K562 (cell line): ENCODE results near the gene LRRC8C. TPM values are rescaled to one million over a fixed set of nuclear protein-coding genes. Genes with fewer than 3 reads are reported as not detected.

Experiments
- CC2D1A ChIP-seq: fragments of 450-650 bp; IDR thresholded peaks from 2 replicates; pipeline ENCODE4 v1.6.1; 2017; ENCODE audit warnings: mild to moderate bottlenecking
- DIDO1 ChIP-seq: fragments of 450-650 bp; IDR thresholded peaks from 2 replicates; pipeline ENCODE4 v1.6.1; 2016; ENCODE audit warnings: low read depth, missing biosample characterization, missing genetic modification characterization
- EP400 ChIP-seq: fragments of 450-650 bp; IDR thresholded peaks from 2 replicates; pipeline ENCODE4 v1.6.1; 2017; ENCODE audit warnings: antibody characterized with exemption, mild to moderate bottlenecking, moderate library complexity
- FOS ChIP-seq: IDR thresholded peaks from 3 replicates; pipeline ENCODE4 v1.6.1; 2011; ENCODE audit not compliant: insufficient read length; ENCODE audit errors: extremely low read depth
- HDAC1 ChIP-seq, 2 experiments: fragments of 450-650 bp; IDR thresholded peaks; 2 replicates each; pipeline ENCODE4 v1.6.1; 2016 to 2017; ENCODE audit warnings: inconsistent platforms in 1 of 2, mild to moderate bottlenecking in 1 of 2, moderate library complexity in 1 of 2
- HMBOX1 ChIP-seq: sonication (generic); IDR thresholded peaks from 2 replicates; pipeline ENCODE4 v1.6.1; 2016
- MCM3 ChIP-seq: fragments of 450-650 bp; IDR thresholded peaks from 2 replicates; pipeline ENCODE4 v1.6.1; 2016
- MEIS2 ChIP-seq: fragments of 450-650 bp; IDR thresholded peaks from 2 replicates; pipeline ENCODE4 v1.6.1; 2014; ENCODE audit warnings: mild to moderate bottlenecking; ENCODE audit not compliant: partially characterized antibody
- NCOA6 ChIP-seq: fragments of 450-650 bp; IDR thresholded peaks from 2 replicates; pipeline ENCODE4 v1.6.1; 2017; ENCODE audit warnings: mild to moderate bottlenecking
- NCOR1 ChIP-seq: fragments of 450-650 bp; IDR thresholded peaks from 2 replicates; pipeline ENCODE4 v1.6.1; 2016; ENCODE audit warnings: mild to moderate bottlenecking, moderate library complexity
- POLR2A ChIP-seq: fragments of 450-650 bp; conservative IDR thresholded peaks from 2 replicates; pipeline ENCODE4 v1.6.1; 2016
- PRDM10 ChIP-seq: fragments of 450-650 bp; IDR thresholded peaks from 2 replicates; pipeline ENCODE4 v1.6.1; 2018; ENCODE audit not compliant: partially characterized antibody
- RCOR1 ChIP-seq, 2 experiments: IDR thresholded peaks; 2 replicates each; pipeline ENCODE4 v1.6.1; 2012; ENCODE audit warnings: low read depth in 2 of 2, low read length in 2 of 2, borderline replicate concordance in 1 of 2, improper control_type of control experiment in 1 of 2
- RFX7 ChIP-seq: fragments of 250-450 bp; sonication (Bioruptor Pico); IDR thresholded peaks from 2 replicates; pipeline ENCODE4 v1.5.1; 2021; ENCODE audit warnings: mild to moderate bottlenecking
- SUPT5H ChIP-seq: fragments of 450-650 bp; IDR thresholded peaks from 2 replicates; pipeline ENCODE4 v1.6.1; 2016
- TAL1 ChIP-seq: fragments of 450-650 bp; IDR thresholded peaks from 2 replicates; pipeline ENCODE4 v1.6.1; 2016; ENCODE audit warnings: mild to moderate bottlenecking
- TEAD2 ChIP-seq: fragments of 450-650 bp; IDR thresholded peaks from 2 replicates; pipeline ENCODE4 v1.6.1; 2016; ENCODE audit warnings: missing genetic modification characterization, control low read depth, missing compliant biosample characterization
- TFAP4 ChIP-seq: sonication (generic); formaldehyde crosslinking; IDR thresholded peaks from 2 replicates; pipeline ENCODE4 v1.8.0; 2022; ENCODE audit warnings: missing genetic modification reagents, mild to moderate bottlenecking, moderate library complexity, borderline replicate concordance
- THAP7 ChIP-seq: fragments of 250-450 bp; sonication (Bioruptor Pico); IDR thresholded peaks from 2 replicates; pipeline ENCODE4 v1.5.0; 2021
- TRIM24 ChIP-seq, 2 experiments: fragments of 450-650 bp; IDR thresholded peaks; 2 replicates each; pipeline ENCODE4 v1.6.1; 2016
- ZBTB17 ChIP-seq: fragments of 450-650 bp; formaldehyde crosslinking; IDR thresholded peaks from 2 replicates; pipeline ENCODE4 v1.4.0; 2020; ENCODE audit warnings: mild to moderate bottlenecking
- ZKSCAN1 ChIP-seq: fragments of 150-350 bp; IDR thresholded peaks from 2 replicates; pipeline ENCODE4 v1.6.1; 2016; ENCODE audit warnings: low read depth, low read length
- ZNF165 ChIP-seq: fragments of 250-450 bp; sonication (Bioruptor Pico); IDR thresholded peaks from 2 replicates; pipeline ENCODE4 v1.4.0; 2020; ENCODE audit warnings: borderline replicate concordance
- ZNF232 ChIP-seq: sonication (generic); formaldehyde crosslinking; IDR thresholded peaks from 2 replicates; pipeline ENCODE4 v1.8.0; 2022; ENCODE audit warnings: mild to moderate bottlenecking, missing genetic modification reagents
- ZNF449 ChIP-seq: fragments of 250-450 bp; sonication (Bioruptor Pico); IDR thresholded peaks from 2 replicates; pipeline ENCODE4 v1.8.0; 2022; ENCODE audit warnings: moderate library complexity, mild to moderate bottlenecking, inconsistent platforms
- ZNF780A ChIP-seq: fragments of 250-450 bp; sonication (Bioruptor Pico); IDR thresholded peaks from 2 replicates; pipeline ENCODE4 v1.5.0; 2021; ENCODE audit warnings: mild to moderate bottlenecking
- polyA plus RNA-seq, 8 experiments: library from polyadenylated mRNA; depleted of rRNA in 4 of 8; stranded (reverse) in 5 of 8; unstranded in 3 of 8; fragments of >200 nt; fragmentation: Nextera tagmentation in 2 of 8; fragmentation: Illumina TruSeq in 1 of 8; extraction: Ambion mirVana in 2 of 8; extraction: Trizol in 1 of 8; gene quantifications; 2 replicates each; pipeline versions ENCODE4 v1.2.1 to v1.2.3, GENCODE V29; 2011 to 2014; ENCODE audit warnings: inconsistent platforms in 1 of 8, missing spikeins in 1 of 8
- total RNA-seq, 7 experiments: library from RNA; depleted of rRNA in 6 of 7; stranded (reverse); fragments of >200 nt in 6 of 7; fragmentation: Illumina TruSeq in 2 of 7; extraction: Trizol in 2 of 7; gene quantifications; 2 replicates each; pipeline versions ENCODE4 v1.2.1 to v1.2.3, GENCODE V29; 2011 to 2021; ENCODE audit warnings: low replicate concordance in 1 of 7

The LRRC8C gene
- total and polyA plus RNA-seq, 9 of the 15 experiments (the other 6 are each of a cell fraction or from before 2014, with no cell fraction given): 1.00 to 12.5 (median 4.5) TPM

- TF ChIP-seq TEAD2 (tag) (no peak), PRDM10 (no peak), SUPT5H (no peak), ZBTB17 (CRISPR knock-in tag) (no peak), RFX7 (CRISPR knock-in tag) (0 out of 2 replicates have a peak, but pooled peaks have one; percentile 50), HMBOX1 (peak; percentile 91), ZNF780A (no peak), POLR2A (no peak), TRIM24 (IDR thresholded peaks at IDR 0.05) (0 out of 4 replicates have a peak, but pooled peaks of 1 of the 2 experiments have one; percentile 23), NCOA6 (no peak), HDAC1 (IDR thresholded peaks at IDR 0.05) (no peak), EP400 (no peak), ZNF232 (CRISPR knock-in tag) (no peak), FOS (no peak), ZKSCAN1 (peak; percentile 81), NCOR1 (peak; percentile 45; the same call in 1 of the 2 replicates), TAL1 (peak; percentile 65), RCOR1 (IDR thresholded peaks at IDR 0.05; ENCODE audit: borderline replicate concordance in 1 of 2, low read depth in 2 of 2, low read length in 2 of 2) (peak in 1 of 2 experiments; percentile 49; a peak in 1 of 4 replicates), DIDO1 (tag) (no peak), THAP7 (CRISPR knock-in tag) (no peak), MEIS2 (no peak), ZNF165 (CRISPR knock-in tag) (no peak), CC2D1A (no peak), ZNF449 (CRISPR knock-in tag) (no peak), TFAP4 (CRISPR knock-in tag) (no peak), MCM3 (no peak)
Observed at GRCh38 chr1:89701746-89702241, 68.9 kb downstream of the LRRC8C start (continued).
